Testis (tissue), 3 donors: ENCODE results near the gene CDK5RAP3. TPM values are rescaled to one million over a fixed set of nuclear protein-coding genes. Genes with fewer than 3 reads are reported as not detected.

Experiments
- DNase-seq: peaks from one replicate; pipeline ENCODE4 v3.0.0-alpha.2; 2019
- H3K27ac ChIP-seq, 2 donors: fragments of 200-600 bp; sonication (generic); one replicate each; pipeline ENCODE4 v1.5.1; 2019
- H3K27me3 ChIP-seq: fragments of 200-600 bp; sonication (generic); one replicate; pipeline ENCODE4 v1.5.1; 2019
- H3K36me3 ChIP-seq: fragments of 200-600 bp; sonication (generic); one replicate; pipeline ENCODE4 v1.5.1; 2017; ENCODE audit warnings: low read depth; ENCODE audit errors: missing control alignments
- H3K4me1 ChIP-seq: fragments of 200-600 bp; sonication (generic); one replicate; pipeline ENCODE4 v1.5.1; 2019
- H3K4me3 ChIP-seq, 2 donors: fragments of 200-600 bp; sonication (generic); one replicate each; pipeline ENCODE4 v1.5.1; 2017 to 2019
- H3K9me3 ChIP-seq: fragments of 200-600 bp; sonication (generic); one replicate; pipeline ENCODE4 v1.5.1; 2017
- CTCF ChIP-seq, 3 experiments: fragments of 450-650 bp in 2 of 3; fragments of 200-600 bp in 1 of 3; sonication (generic) in 1 of 3; IDR thresholded peaks; one replicate each; pipeline ENCODE4 v1.5.1; 2016 to 2019; ENCODE audit warnings: antibody characterized with exemption in 3 of 3, mild to moderate bottlenecking in 2 of 3, moderate library complexity in 1 of 3
- POLR2A ChIP-seq: fragments of 450-650 bp; IDR thresholded peaks from one replicate; pipeline ENCODE4 v1.6.1; 2017; ENCODE audit warnings: antibody characterized with exemption, mild to moderate bottlenecking, moderate library complexity
- WGBS, 2 donors: methylation state at CpG; one replicate each; pipeline ENCODE4 v1.1.5; 2018; 5-methylcytosine and 5-hydroxymethylcytosine counted together
- intact Hi-C: fragments of 100-400 bp; cut with DNase I; formaldehyde crosslinking; loops from one replicate; pipeline ENCODE4 v1.15.1; 2023; ENCODE audit warnings: low total_unique reads
- polyA plus RNA-seq: library from polyadenylated mRNA; stranded (reverse); fragments of 350-450 nt; fragmentation: Illumina TruSeq; extraction: RNeasy Lipid Tissue Mini Kit (QIAGEN cat#74804); gene quantifications from one replicate; pipeline ENCODE4 v1.2.3, GENCODE V29; 2014; ENCODE audit warnings: low read depth, low replicate concordance; ENCODE audit not compliant: insufficient read depth
- total RNA-seq, 2 donors: library from RNA; depleted of rRNA; stranded (reverse); fragments of >200 nt; gene quantifications; one replicate each; pipeline ENCODE4 v1.2.3, GENCODE V29; 2016

Gene CDK5RAP3
- total and polyA plus RNA-seq, 3 donors from 2014 or later, result 192 to 281 (median 221) TPM

GRCh38 chr17:47989700-47990099 is 18.8 kb downstream of the CDK5RAP3 start:
- H3K4me1 ChIP-seq, result no peaks in the 10 kb centered on the region
- H3K36me3 ChIP-seq, result no peaks in the 10 kb centered on the region
- 75 to 100% methylated on average over 1 of the region's 1 CpG for WGBS, 2 donors
- intact Hi-C loops, result no loop called here
- H3K4me3 ChIP-seq, result no peak overlapping the region
- H3K9me3 ChIP-seq, result no peaks in the 10 kb centered on the region
- no peak for TF ChIP-seq POLR2A
- TF ChIP-seq CTCF (IDR thresholded peaks at IDR 0.05), result no peak
- H3K27ac ChIP-seq, result no peak overlapping the region
- DNase-seq, result no peak
- no peaks in the 10 kb centered on the region for H3K27me3 ChIP-seq

GRCh38 chr17:47990962-47991731 is 20.2 kb downstream of the CDK5RAP3 start:
- H3K36me3 ChIP-seq, result no peaks in the 10 kb centered on the region
- H3K4me1 ChIP-seq, result no peaks in the 10 kb centered on the region
- no peaks in the 10 kb centered on the region for H3K9me3 ChIP-seq
- intact Hi-C loops, result no loop called here
- H3K27ac ChIP-seq, result no peak overlapping the region
- no peaks in the 10 kb centered on the region for H3K27me3 ChIP-seq
- TF ChIP-seq POLR2A (no peak), CTCF (IDR thresholded peaks at IDR 0.05) (no peak)
- no peak for DNase-seq
- no peak overlapping the region for H3K4me3 ChIP-seq
- 68 to 69% methylated on average over 10 to 14 of the region's 14 CpGs for WGBS, 2 donors

GRCh38 chr17:47992216-47992615 is 21.3 kb downstream of the CDK5RAP3 start:
- no peak for TF ChIP-seq CTCF (IDR thresholded peaks at IDR 0.05)
- no peak for TF ChIP-seq POLR2A
- no peak for DNase-seq
- Histone ChIP-seq H3K27ac (no peak overlapping the region), H3K27me3 (no peaks in the 10 kb centered on the region), H3K4me1 (no peaks in the 10 kb centered on the region), H3K9me3 (no peaks in the 10 kb centered on the region), H3K36me3 (no peaks in the 10 kb centered on the region), H3K4me3 (no peak overlapping the region)
- intact Hi-C loops, result no loop called here
- WGBS, 2 donors, result 65 to 71% methylated on average over 4 of the region's 4 CpGs

- intact Hi-C loops, result no loop called here
- Histone ChIP-seq H3K4me3 (no peak overlapping the region), H3K27me3 (no peaks in the 10 kb centered on the region), H3K36me3 (no peaks in the 10 kb centered on the region), H3K27ac (no peak overlapping the region), H3K4me1 (no peaks in the 10 kb centered on the region), H3K9me3 (no peaks in the 10 kb centered on the region)
- TF ChIP-seq POLR2A, result no peak
- no peak for TF ChIP-seq CTCF (IDR thresholded peaks at IDR 0.05)
- 56 to 58% methylated on average over 9 of the region's 9 CpGs for WGBS, 2 donors
- no peak for DNase-seq
Measured at GRCh38 chr17:47993031-47993564, 22.2 kb downstream of the CDK5RAP3 start.

- Histone ChIP-seq H3K36me3 (no peaks in the 10 kb centered on the region), H3K4me3 (no peak overlapping the region), H3K9me3 (no peaks in the 10 kb centered on the region), H3K4me1 (no peaks in the 10 kb centered on the region), H3K27ac (no peak overlapping the region), H3K27me3 (no peaks in the 10 kb centered on the region)
- 82 to 85% methylated on average over 5 of the region's 5 CpGs for WGBS, 2 donors
- DNase-seq, result no peak
- no peak for TF ChIP-seq POLR2A
- TF ChIP-seq CTCF (IDR thresholded peaks at IDR 0.05), result no peak
- intact Hi-C loops, result no loop called here
Measured at GRCh38 chr17:47993964-47994363, 23.1 kb downstream of the CDK5RAP3 start.
